Motor neuron (in vitro differentiated cells): Measurements from ENCODE around the gene CDC42BPB. TPM values are rescaled to one million over a fixed set of nuclear protein-coding genes. Genes with fewer than 3 reads are reported as not detected.

Experiments used
- ATAC-seq, 8 experiments: fragments of 200-7000 bp; cut with Tn5 transposase; replicated peaks in 6 of 8; 2 replicates each; pipeline ENCODE4 v1.8.0; 2021; ENCODE audit warnings: mild to moderate bottlenecking in 8 of 8, moderate library complexity in 8 of 8
- H3K27ac ChIP-seq, 2 donors: fragments of 250-450 bp; sonication (Bioruptor Pico); 2 replicates each; pipeline ENCODE4 v1.9.0; 2021; ENCODE audit warnings: antibody characterized with exemption in 2 of 2, mild to moderate bottlenecking in 2 of 2, moderate library complexity in 1 of 2
- H3K4me1 ChIP-seq, 2 donors: fragments of 250-450 bp; sonication (Bioruptor Pico); replicated peaks in 1 of 2; 2 replicates each; pipeline ENCODE4 v1.6.1; 2021; ENCODE audit warnings: antibody characterized with exemption in 2 of 2, mild to moderate bottlenecking in 2 of 2, moderate library complexity in 1 of 2
- H3K4me3 ChIP-seq, 5 donors: fragments of 250-450 bp; sonication (Bioruptor Pico); 2 replicates each; pipeline ENCODE4 v1.9.0; 2021; ENCODE audit warnings: antibody characterized with exemption in 5 of 5, mild to moderate bottlenecking in 5 of 5, moderate library complexity in 4 of 5
- WGBS, 10 experiments: fragments of 450-650 bp; shearing (Covaris generic); methylation state at CpG; one replicate each; pipeline ENCODE4 v1.0.0; 2022; 5-methylcytosine and 5-hydroxymethylcytosine counted together
- in situ Hi-C, 9 experiments: fragments of 400-800 bp; cut with MboI; loops; one replicate each; pipeline ENCODE4 v1.15.0; 2021; ENCODE audit warnings: low sequenced_read_pairs in 9 of 9, low pct_unique_long_range_greater_than_20kb in 2 of 9; ENCODE audit not compliant: unreplicated experiment in 9 of 9
- total RNA-seq, 8 experiments: library from RNA; unstranded; fragments of 300-600 nt; gene quantifications; 2 replicates each; pipeline versions ENCODE4 v1.2.3 to v1.2.4, GENCODE V29; 2022

CDC42BPB gene
- total RNA-seq, 8 experiments from 2014 or later, result 36.9 to 102 (median 56.4) TPM

- no peak overlapping the region for H3K4me3 ChIP-seq
- peak; percentile 60 to 93 (median 72) for ATAC-seq
These were observed 35.2 kb downstream of the CDC42BPB start for GRCh38 chr14:103022002-103022684.

GRCh38 chr14:103021684-103022001 lies 35.7 kb downstream of the CDC42BPB start:
- no peak for ATAC-seq
- peaks cover 12 to 23% of the 10 kb centered on the region in 2 donors for H3K4me1 ChIP-seq

More at GRCh38 chr14:103022002-103022684, 35.2 kb downstream of the CDC42BPB start:
- H3K27ac ChIP-seq, result peak overlapping the region in 1 of 2 donors; percentile 20
- WGBS, 10 experiments, result 0 to 84% (median 31%) methylated on average over 1 to 5 of the region's 12 CpGs; no CpG with 5 or more reads in 4 of the 10 experiments
- peaks cover 12 to 23% of the 10 kb centered on the region in 2 donors for H3K4me1 ChIP-seq
- in situ Hi-C loops, result no loop called here

DNA sequence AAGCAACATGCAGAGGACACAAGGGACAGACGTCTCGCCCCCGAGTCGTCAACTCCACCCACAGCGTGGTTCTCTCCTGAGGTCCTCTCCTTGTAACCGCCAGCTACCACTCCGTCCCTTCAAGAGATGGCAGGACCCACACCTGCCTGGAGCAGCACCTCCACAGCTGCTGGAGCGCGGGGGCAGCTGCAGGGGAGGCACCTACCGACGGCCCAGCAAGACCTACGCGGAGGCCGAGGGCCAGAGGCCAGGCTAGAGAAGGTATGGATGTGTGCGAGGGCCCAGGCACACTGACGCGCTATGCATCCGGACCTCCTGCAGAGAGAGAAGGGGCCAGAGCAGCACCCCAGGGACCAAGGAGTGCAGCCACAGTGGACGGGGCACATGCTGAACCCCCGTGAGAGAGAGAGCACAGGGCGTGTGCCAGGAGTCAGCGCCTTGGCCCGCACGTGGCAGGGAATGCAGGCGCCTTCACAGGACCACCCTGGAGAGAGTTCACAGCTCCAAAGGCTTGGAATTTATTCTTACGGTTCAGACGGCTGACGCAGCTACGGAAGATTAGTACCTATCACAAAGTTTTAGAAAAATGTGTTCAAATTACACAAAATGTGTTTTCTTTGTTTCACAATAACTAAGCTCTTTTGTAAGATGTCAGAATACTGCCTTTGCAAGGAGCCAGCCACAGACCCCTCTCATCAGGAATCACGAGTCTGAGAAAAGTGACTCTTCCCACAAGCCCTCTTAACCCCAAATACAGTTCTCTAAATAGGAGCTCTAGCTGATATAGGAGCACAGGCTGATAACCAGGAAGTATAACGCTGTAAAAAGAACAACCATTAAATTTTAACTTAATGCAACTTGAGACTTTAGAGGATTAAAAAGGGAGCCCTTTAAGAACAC lies 36.8 kb downstream of the CDC42BPB start:
- Histone ChIP-seq H3K4me1 (peaks cover 14 to 28% of the 10 kb centered on the region in 2 donors), H3K4me3 (no peak overlapping the region), H3K27ac (no peak overlapping the region)
- WGBS, 10 experiments, result 80 to 100% (median 94%) methylated on average over 1 to 13 of the region's 31 CpGs
- in situ Hi-C loops, result no loop called here
- ATAC-seq, result no peak

More at GRCh38 chr14:103021684-103022001, 35.7 kb downstream of the CDC42BPB start:
- in situ Hi-C loops, result no loop called here
- 80 to 100% (median 91%) methylated on average over 1 to 4 of the region's 11 CpGs; no CpG with 5 or more reads in 7 of the 10 experiments for WGBS, 10 experiments
- Histone ChIP-seq H3K27ac (no peak overlapping the region), H3K4me3 (no peak overlapping the region)

- Histone ChIP-seq H3K4me3 (no peak overlapping the region), H3K27ac (no peak overlapping the region), H3K4me1 (peaks cover 21 to 34% of the 10 kb centered on the region in 2 donors)
- in situ Hi-C loops, result no loop called here
- WGBS, 10 experiments, result 0 to 100% (median 77%) methylated on average over 1 to 6 of the region's 7 CpGs; no CpG with 5 or more reads in 5 of the 10 experiments
- peak in 5 of 8 experiments; percentile 37 to 60 (median 46) for ATAC-seq
These were observed 37.5 kb downstream of the CDC42BPB start for GRCh38 chr14:103019826-103020225.

DNA sequence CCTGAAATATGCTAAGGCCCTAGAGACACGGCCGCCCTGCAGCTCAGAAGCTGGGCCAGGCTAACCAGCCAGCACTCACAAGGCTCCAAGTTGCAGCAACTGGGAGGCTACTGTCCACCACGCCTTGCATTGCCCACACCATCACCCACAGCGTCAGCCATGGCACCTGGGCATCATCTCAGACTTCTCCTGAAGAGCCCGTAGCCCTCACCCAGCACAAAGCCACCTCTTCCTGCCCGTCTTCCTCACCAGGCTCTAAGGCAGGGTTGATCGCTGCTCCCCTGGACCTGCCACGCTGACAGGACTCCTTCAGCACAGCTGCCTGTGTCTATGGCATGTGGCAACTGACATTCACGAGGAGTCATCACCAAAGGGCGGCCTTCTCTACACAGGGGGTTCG lies 38.1 kb downstream of the CDC42BPB start:
- 40 to 100% (median 95%) methylated on average over 1 to 5 of the region's 11 CpGs; no CpG with 5 or more reads in 4 of the 10 experiments for WGBS, 10 experiments
- Histone ChIP-seq H3K4me1 (peaks cover 27 to 38% of the 10 kb centered on the region in 2 donors), H3K4me3 (no peak overlapping the region), H3K27ac (no peak overlapping the region)
- no peak for ATAC-seq
- in situ Hi-C loops, result no loop called here

GRCh38 chr14:103016594-103016993 lies 40.8 kb downstream of the CDC42BPB start:
- WGBS, 10 experiments, result 94 to 100% (median 95%) methylated on average over 1 to 4 of the region's 6 CpGs; no CpG with 5 or more reads in 6 of the 10 experiments
- H3K4me3 ChIP-seq, result no peak overlapping the region
- no peak overlapping the region for H3K27ac ChIP-seq
- no peak for ATAC-seq
- peaks cover 23 to 29% of the 10 kb centered on the region in 2 donors for H3K4me1 ChIP-seq
- in situ Hi-C loops, result no loop called here

DNA sequence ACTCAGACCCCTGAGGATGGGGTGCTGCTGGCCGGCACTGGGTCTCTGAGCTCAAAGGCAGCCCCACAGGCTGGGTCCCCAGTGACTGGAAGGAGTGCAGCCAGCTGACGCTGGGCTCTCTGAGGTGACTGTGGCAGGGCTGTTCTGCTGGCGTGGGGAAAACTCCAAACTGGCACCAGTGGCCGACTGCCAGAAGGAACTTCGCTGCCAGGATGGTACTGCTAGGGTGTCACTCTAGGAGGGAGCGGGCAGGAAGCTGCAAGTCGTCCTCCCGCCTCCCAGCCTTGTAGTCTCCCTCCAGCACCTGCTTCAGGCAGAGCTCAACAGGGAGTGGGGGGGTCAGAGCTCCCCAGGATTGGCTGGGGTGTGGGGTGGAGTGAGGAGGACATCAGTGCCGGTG lies 41.3 kb downstream of the CDC42BPB start:
- no peak overlapping the region for H3K4me3 ChIP-seq
- H3K4me1 ChIP-seq, result peaks cover 23 to 29% of the 10 kb centered on the region in 2 donors
- no peak for ATAC-seq
- WGBS, 10 experiments, result 0 to 67% methylated on average over 1 to 2 of the region's 9 CpGs; no CpG with 5 or more reads in 8 of the 10 experiments
- H3K27ac ChIP-seq, result no peak overlapping the region
- in situ Hi-C loops, result no loop called here

- ATAC-seq, result no peak
- H3K27ac ChIP-seq, result no peak overlapping the region
- 68 to 100% (median 80%) methylated on average over 1 to 4 of the region's 5 CpGs; no CpG with 5 or more reads in 3 of the 10 experiments for WGBS, 10 experiments
- H3K4me1 ChIP-seq, result peaks cover 23 to 29% of the 10 kb centered on the region in 2 donors
- in situ Hi-C loops, result no loop called here
- H3K4me3 ChIP-seq, result no peak overlapping the region
These were observed 41.9 kb downstream of the CDC42BPB start for GRCh38 chr14:103015426-103015825.

- ATAC-seq, result peak in 6 of 8 experiments; percentile 17 to 88 (median 86)
- WGBS, 10 experiments, result 0 to 39% (median 22%) methylated on average over 2 to 9 of the region's 11 CpGs; no CpG with 5 or more reads in 1 of the 10 experiments
- in situ Hi-C loops, result no loop called here
- Histone ChIP-seq H3K4me1 (peaks cover 20 to 22% of the 10 kb centered on the region in 2 donors), H3K27ac (peak overlapping the region in 1 of 2 donors; percentile 39), H3K4me3 (no peak overlapping the region)
These were observed 42.7 kb downstream of the CDC42BPB start for GRCh38 chr14:103014466-103015228.

GRCh38 chr14:103013028-103013427 lies 44.3 kb downstream of the CDC42BPB start:
- in situ Hi-C loops, result no loop called here
- Histone ChIP-seq H3K4me1 (peaks cover 17 to 20% of the 10 kb centered on the region in 2 donors), H3K4me3 (no peak overlapping the region), H3K27ac (no peak overlapping the region)
- no peak for ATAC-seq
- WGBS, 10 experiments, result 90 to 100% (median 98%) methylated on average over 1 to 6 of the region's 12 CpGs; no CpG with 5 or more reads in 6 of the 10 experiments

DNA sequence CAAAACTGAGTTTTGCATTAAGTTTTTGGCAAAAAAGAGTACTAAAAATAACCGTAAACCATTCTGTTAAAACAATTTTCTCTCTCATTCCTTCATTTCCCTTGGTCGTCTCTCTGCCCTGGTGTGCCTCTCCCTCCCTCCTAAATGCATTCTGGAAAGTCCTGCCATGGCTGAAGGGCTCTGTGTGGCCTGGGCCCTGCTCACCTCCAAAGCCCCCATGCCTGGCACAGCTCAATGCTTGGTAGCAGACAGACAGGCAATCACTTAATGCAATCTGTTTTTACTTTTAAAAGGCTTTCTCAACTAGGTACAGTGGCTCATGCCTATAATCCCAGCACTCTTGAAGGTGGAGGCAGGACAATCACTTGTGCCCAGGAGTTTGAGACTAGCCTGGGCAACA lies 47.8 kb downstream of the CDC42BPB start:
- in situ Hi-C loops, result no loop called here
- H3K27ac ChIP-seq, result no peak overlapping the region
- peaks cover 6 to 9% of the 10 kb centered on the region in 2 donors for H3K4me1 ChIP-seq
- no peak for ATAC-seq
- WGBS, 10 experiments, result 90 to 100% (median 97%) methylated on average over 1 to 2 of the region's 2 CpGs; no CpG with 5 or more reads in 2 of the 10 experiments
- H3K4me3 ChIP-seq, result no peak overlapping the region

- Histone ChIP-seq H3K4me1 (peaks cover 0 to 2% of the 10 kb centered on the region in 2 donors), H3K27ac (no peak overlapping the region), H3K4me3 (no peak overlapping the region)
- in situ Hi-C loops, result no loop called here
- WGBS, 10 experiments, result 81 to 100% (median 100%) methylated on average over 1 to 11 of the region's 15 CpGs; no CpG with 5 or more reads in 2 of the 10 experiments
- ATAC-seq, result no peak
These were observed 48.5 kb downstream of the CDC42BPB start for GRCh38 chr14:103008768-103009357.
